Measurements from ENCODE around the gene C15orf39.
"Not testable (repeated sequence)": the region's sequence is repeated elsewhere in the genome, so short reads cannot be mapped to it uniquely, and the experiment has no call there.

Gene C15orf39

DNA sequence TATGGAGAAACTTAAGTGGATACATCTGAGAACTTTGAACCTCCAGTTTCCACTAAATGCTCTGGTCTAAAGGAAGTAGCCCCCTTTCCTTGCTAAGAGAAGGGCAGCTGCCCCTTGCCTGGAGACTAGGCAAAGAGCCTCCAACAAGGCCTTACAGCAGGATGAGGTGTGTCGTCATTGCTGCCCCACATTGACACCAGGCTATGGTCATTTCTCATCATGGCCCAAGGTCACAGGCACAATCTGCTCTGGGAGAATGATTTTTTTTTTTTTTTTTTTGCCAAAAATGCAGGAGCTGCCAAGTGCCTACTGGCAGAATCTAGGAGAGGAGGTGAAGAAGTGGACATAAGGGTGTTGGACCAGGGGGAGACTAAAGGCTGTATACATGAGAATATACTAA lies 44.1 kb downstream of the C15orf39 start:
- WGBS (ENCODE audit: insufficient coverage): 100% methylated on average over 1 of the region's 1 CpG
- DNase-seq; CTCF ChIA-PET; H3K36me3 ChIP-seq (ENCODE audit: control insufficient read depth in 4 of 4, insufficient read depth in 4 of 4, low read length in 3 of 4); H3K27ac ChIP-seq (ENCODE audit: insufficient read depth in 1 of 2, low read depth in 1 of 2, low read length in 2 of 2, poor library complexity in 1 of 2, severe bottlenecking in 2 of 2); H3K27me3 ChIP-seq (replicated peaks in 2 of 5; ENCODE audit: control insufficient read depth in 4 of 5, insufficient read depth in 5 of 5, low read length in 4 of 5); POLR2A ChIA-PET; H3K9me3 ChIP-seq (ENCODE audit: control extremely low read depth in 1 of 5, control insufficient read depth in 4 of 5, insufficient read depth in 2 of 5, low read depth in 1 of 5, low read length in 4 of 5); H3K4me3 ChIP-seq (ENCODE audit: control insufficient read depth in 1 of 7, extremely low read depth in 1 of 7, insufficient read depth in 4 of 7, low read depth in 2 of 7, low read length in 6 of 7); H3K4me1 ChIP-seq (ENCODE audit: control extremely low read depth in 1 of 4, control insufficient read depth in 4 of 4, insufficient read depth in 4 of 4, low read length in 3 of 4): not testable (repeated sequence)

GRCh38 chr15:75248991-75249390 lies 47.3 kb downstream of the C15orf39 start:
- CTCF ChIA-PET; H3K27me3 ChIP-seq (replicated peaks in 2 of 5; ENCODE audit: control insufficient read depth in 4 of 5, insufficient read depth in 5 of 5, low read length in 4 of 5); H3K9me3 ChIP-seq (ENCODE audit: control extremely low read depth in 1 of 5, control insufficient read depth in 4 of 5, insufficient read depth in 2 of 5, low read depth in 1 of 5, low read length in 4 of 5); H3K4me3 ChIP-seq (ENCODE audit: control insufficient read depth in 1 of 7, extremely low read depth in 1 of 7, insufficient read depth in 4 of 7, low read depth in 2 of 7, low read length in 6 of 7); H3K36me3 ChIP-seq (ENCODE audit: control insufficient read depth in 4 of 4, insufficient read depth in 4 of 4, low read length in 3 of 4); H3K27ac ChIP-seq (ENCODE audit: insufficient read depth in 1 of 2, low read depth in 1 of 2, low read length in 2 of 2, poor library complexity in 1 of 2, severe bottlenecking in 2 of 2); DNase-seq; POLR2A ChIA-PET; H3K4me1 ChIP-seq (ENCODE audit: control extremely low read depth in 1 of 4, control insufficient read depth in 4 of 4, insufficient read depth in 4 of 4, low read length in 3 of 4): not testable (repeated sequence)
- WGBS (ENCODE audit: insufficient coverage): 86% methylated on average over 5 of the region's 6 CpGs

DNA sequence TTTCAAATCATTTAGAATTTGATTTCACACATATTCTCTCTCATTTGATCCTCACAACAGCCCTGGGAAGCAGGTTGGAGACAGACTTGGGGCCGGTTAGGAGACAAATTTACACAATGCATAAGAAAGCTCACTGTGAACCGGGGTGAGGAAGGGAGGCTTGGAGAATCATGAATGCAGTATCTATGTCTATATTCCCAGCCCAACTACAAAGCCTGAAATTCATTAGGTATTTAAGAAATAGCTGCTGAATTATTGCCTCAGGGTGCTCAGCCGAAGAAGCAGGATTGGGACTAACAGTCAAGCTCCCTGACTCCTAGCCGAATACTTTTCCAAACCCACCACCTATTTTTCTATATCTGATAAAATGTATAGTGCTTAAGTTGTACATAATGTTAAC lies 48.0 kb downstream of the C15orf39 start:
- Histone ChIP-seq H3K4me1 (ENCODE audit: control extremely low read depth in 1 of 4, control insufficient read depth in 4 of 4, insufficient read depth in 4 of 4, low read length in 3 of 4) (peaks cover 0 to 3% (median 0%) of the 10 kb centered on the region in 4 experiments), H3K4me3 (ENCODE audit: control insufficient read depth in 1 of 7, extremely low read depth in 1 of 7, insufficient read depth in 4 of 7, low read depth in 2 of 7, low read length in 6 of 7) (no peak overlapping the region), H3K27me3 (replicated peaks in 2 of 5; ENCODE audit: control insufficient read depth in 4 of 5, insufficient read depth in 5 of 5, low read length in 4 of 5) (no peaks in the 10 kb centered on the region), H3K27ac (ENCODE audit: insufficient read depth in 1 of 2, low read depth in 1 of 2, low read length in 2 of 2, poor library complexity in 1 of 2, severe bottlenecking in 2 of 2) (no peak overlapping the region), H3K9me3 (ENCODE audit: control extremely low read depth in 1 of 5, control insufficient read depth in 4 of 5, insufficient read depth in 2 of 5, low read depth in 1 of 5, low read length in 4 of 5) (no peaks in the 10 kb centered on the region), H3K36me3 (ENCODE audit: control insufficient read depth in 4 of 4, insufficient read depth in 4 of 4, low read length in 3 of 4) (no peaks in the 10 kb centered on the region)
- no peak for DNase-seq
- no CpG with 5 or more reads among the region's 4 CpGs for WGBS (ENCODE audit: insufficient coverage)
- CTCF ChIA-PET: no interaction called here
- POLR2A ChIA-PET: no interaction called here

DNA sequence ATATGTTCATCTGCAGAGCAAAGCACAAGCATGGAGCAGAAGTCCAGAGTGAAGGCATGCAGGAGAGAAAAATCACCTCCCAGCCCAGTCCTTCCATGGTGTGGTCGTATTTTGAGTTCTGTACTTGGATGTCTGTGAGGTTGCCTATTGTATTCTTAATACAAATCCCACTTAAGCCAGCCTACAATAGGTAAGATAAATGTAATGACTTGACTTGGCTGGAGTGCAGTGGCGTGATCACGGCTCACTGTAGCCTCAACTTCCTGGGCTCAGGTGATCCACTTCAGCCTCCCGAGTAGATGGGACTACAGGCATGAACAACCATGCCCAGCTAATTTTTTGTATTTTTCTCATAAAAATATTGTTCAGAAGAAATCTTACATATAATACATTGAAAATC lies 49.7 kb downstream of the C15orf39 start:
- DNase-seq; POLR2A ChIA-PET; CTCF ChIA-PET; H3K27me3 ChIP-seq (replicated peaks in 2 of 5; ENCODE audit: control insufficient read depth in 4 of 5, insufficient read depth in 5 of 5, low read length in 4 of 5); H3K9me3 ChIP-seq (ENCODE audit: control extremely low read depth in 1 of 5, control insufficient read depth in 4 of 5, insufficient read depth in 2 of 5, low read depth in 1 of 5, low read length in 4 of 5); H3K27ac ChIP-seq (ENCODE audit: insufficient read depth in 1 of 2, low read depth in 1 of 2, low read length in 2 of 2, poor library complexity in 1 of 2, severe bottlenecking in 2 of 2); H3K4me3 ChIP-seq (ENCODE audit: control insufficient read depth in 1 of 7, extremely low read depth in 1 of 7, insufficient read depth in 4 of 7, low read depth in 2 of 7, low read length in 6 of 7); H3K4me1 ChIP-seq (ENCODE audit: control extremely low read depth in 1 of 4, control insufficient read depth in 4 of 4, insufficient read depth in 4 of 4, low read length in 3 of 4); H3K36me3 ChIP-seq (ENCODE audit: control insufficient read depth in 4 of 4, insufficient read depth in 4 of 4, low read length in 3 of 4): not testable (repeated sequence)
- no CpG with 5 or more reads among the region's 4 CpGs for WGBS (ENCODE audit: insufficient coverage)

DNA sequence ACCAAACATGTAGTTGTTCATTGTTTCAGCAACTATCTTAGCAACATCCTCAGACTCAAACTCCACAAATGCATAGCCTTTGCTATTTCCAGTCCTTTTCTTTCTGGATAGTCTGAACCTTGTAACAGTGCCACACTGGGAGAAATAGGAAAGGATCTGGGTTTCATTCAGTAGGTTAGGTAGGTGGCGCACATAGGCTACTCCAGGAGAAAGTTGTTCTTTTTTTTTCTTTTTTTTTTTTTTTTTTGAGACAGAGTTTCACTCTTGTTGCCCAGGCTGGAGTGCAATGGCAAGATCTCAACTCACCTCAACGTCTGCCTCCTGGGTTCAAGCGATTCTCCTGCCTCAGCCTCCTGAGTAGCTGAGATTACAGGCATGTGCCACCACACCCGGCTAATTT lies 50.6 kb downstream of the C15orf39 start:
- H3K4me1 ChIP-seq (ENCODE audit: control extremely low read depth in 1 of 4, control insufficient read depth in 4 of 4, insufficient read depth in 4 of 4, low read length in 3 of 4); H3K4me3 ChIP-seq (ENCODE audit: control insufficient read depth in 1 of 7, extremely low read depth in 1 of 7, insufficient read depth in 4 of 7, low read depth in 2 of 7, low read length in 6 of 7); CTCF ChIA-PET; H3K27ac ChIP-seq (ENCODE audit: insufficient read depth in 1 of 2, low read depth in 1 of 2, low read length in 2 of 2, poor library complexity in 1 of 2, severe bottlenecking in 2 of 2); H3K36me3 ChIP-seq (ENCODE audit: control insufficient read depth in 4 of 4, insufficient read depth in 4 of 4, low read length in 3 of 4); DNase-seq; H3K9me3 ChIP-seq (ENCODE audit: control extremely low read depth in 1 of 5, control insufficient read depth in 4 of 5, insufficient read depth in 2 of 5, low read depth in 1 of 5, low read length in 4 of 5); H3K27me3 ChIP-seq (replicated peaks in 2 of 5; ENCODE audit: control insufficient read depth in 4 of 5, insufficient read depth in 5 of 5, low read length in 4 of 5); POLR2A ChIA-PET: not testable (repeated sequence)
- 88% methylated on average over 4 of the region's 4 CpGs for WGBS (ENCODE audit: insufficient coverage)

- DNase-seq; H3K9me3 ChIP-seq (ENCODE audit: control extremely low read depth in 1 of 5, control insufficient read depth in 4 of 5, insufficient read depth in 2 of 5, low read depth in 1 of 5, low read length in 4 of 5); H3K4me1 ChIP-seq (ENCODE audit: control extremely low read depth in 1 of 4, control insufficient read depth in 4 of 4, insufficient read depth in 4 of 4, low read length in 3 of 4); H3K27ac ChIP-seq (ENCODE audit: insufficient read depth in 1 of 2, low read depth in 1 of 2, low read length in 2 of 2, poor library complexity in 1 of 2, severe bottlenecking in 2 of 2); CTCF ChIA-PET; H3K36me3 ChIP-seq (ENCODE audit: control insufficient read depth in 4 of 4, insufficient read depth in 4 of 4, low read length in 3 of 4); POLR2A ChIA-PET; H3K4me3 ChIP-seq (ENCODE audit: control insufficient read depth in 1 of 7, extremely low read depth in 1 of 7, insufficient read depth in 4 of 7, low read depth in 2 of 7, low read length in 6 of 7); H3K27me3 ChIP-seq (replicated peaks in 2 of 5; ENCODE audit: control insufficient read depth in 4 of 5, insufficient read depth in 5 of 5, low read length in 4 of 5): not testable (repeated sequence)
- WGBS (ENCODE audit: insufficient coverage): no CpG with 5 or more reads among the region's 2 CpGs
These were observed 56.4 kb downstream of the C15orf39 start, which contains the start of gene GOLGA6C for GRCh38 chr15:75258034-75258433. GOLGA6C (plus strand) TSS chr15:75258334; CDS start chr15:75258599, 265 bp downstream.

GRCh38 chr15:75258620-75259343 lies 57.1 kb downstream of the C15orf39 start:
- CTCF ChIA-PET; POLR2A ChIA-PET; DNase-seq; H3K9me3 ChIP-seq (ENCODE audit: control extremely low read depth in 1 of 5, control insufficient read depth in 4 of 5, insufficient read depth in 2 of 5, low read depth in 1 of 5, low read length in 4 of 5); H3K4me3 ChIP-seq (ENCODE audit: control insufficient read depth in 1 of 7, extremely low read depth in 1 of 7, insufficient read depth in 4 of 7, low read depth in 2 of 7, low read length in 6 of 7); H3K36me3 ChIP-seq (ENCODE audit: control insufficient read depth in 4 of 4, insufficient read depth in 4 of 4, low read length in 3 of 4); H3K4me1 ChIP-seq (ENCODE audit: control extremely low read depth in 1 of 4, control insufficient read depth in 4 of 4, insufficient read depth in 4 of 4, low read length in 3 of 4); H3K27ac ChIP-seq (ENCODE audit: insufficient read depth in 1 of 2, low read depth in 1 of 2, low read length in 2 of 2, poor library complexity in 1 of 2, severe bottlenecking in 2 of 2); H3K27me3 ChIP-seq (replicated peaks in 2 of 5; ENCODE audit: control insufficient read depth in 4 of 5, insufficient read depth in 5 of 5, low read length in 4 of 5): not testable (repeated sequence)
- no CpG with 5 or more reads among the region's 16 CpGs for WGBS (ENCODE audit: insufficient coverage)
